ENCODE data around the gene PTEN.

PTEN gene

GRCh38 chr10:87918254-87918859, 54.9 kb downstream of the PTEN start:
- no peak for DNase-seq (ENCODE audit: low read depth in 2 of 2)

GRCh38 chr10:87920538-87920937, 57.1 kb downstream of the PTEN start:
- no peak for DNase-seq (ENCODE audit: low read depth in 2 of 2)

- DNase-seq (ENCODE audit: low read depth in 2 of 2): no peak
Observed at GRCh38 chr10:87921931-87922688, 58.7 kb downstream of the PTEN start.

- no peak for DNase-seq (ENCODE audit: low read depth in 2 of 2)
Observed at GRCh38 chr10:87923233-87923632, 59.8 kb downstream of the PTEN start.

- DNase-seq (ENCODE audit: low read depth in 2 of 2): no peak
Observed at GRCh38 chr10:87925570-87925969, 62.1 kb downstream of the PTEN start.

- no peak for DNase-seq (ENCODE audit: low read depth in 2 of 2)
Observed at GRCh38 chr10:87927091-87927490, 63.7 kb downstream of the PTEN start.

- no peak for DNase-seq (ENCODE audit: low read depth in 2 of 2)
Observed at GRCh38 chr10:87928996-87929395, 65.6 kb downstream of the PTEN start.

GRCh38 chr10:87930141-87930540, 66.7 kb downstream of the PTEN start:
- no peak for DNase-seq (ENCODE audit: low read depth in 2 of 2)

GRCh38 chr10:87930934-87931835, 67.8 kb downstream of the PTEN start:
- no peak for DNase-seq (ENCODE audit: low read depth in 2 of 2)

GRCh38 chr10:87931836-87932230, 68.4 kb downstream of the PTEN start:
- DNase-seq (ENCODE audit: low read depth in 2 of 2): no peak

- no peak for DNase-seq (ENCODE audit: low read depth in 2 of 2)
Observed at GRCh38 chr10:87935290-87936141, 72.1 kb downstream of the PTEN start.

GRCh38 chr10:87940210-87940609, 76.8 kb downstream of the PTEN start:
- no peak for DNase-seq (ENCODE audit: low read depth in 2 of 2)

- DNase-seq (ENCODE audit: low read depth in 2 of 2): no peak
Observed at GRCh38 chr10:87942884-87943527, 79.6 kb downstream of the PTEN start.

- no peak for DNase-seq (ENCODE audit: low read depth in 2 of 2)
Observed at GRCh38 chr10:87945984-87946383, 82.6 kb downstream of the PTEN start.

GRCh38 chr10:87952612-87953011, 89.2 kb downstream of the PTEN start:
- DNase-seq (ENCODE audit: low read depth in 2 of 2): no peak

GRCh38 chr10:87956055-87956454, 92.6 kb downstream of the PTEN start:
- DNase-seq (ENCODE audit: low read depth in 2 of 2): no peak

GRCh38 chr10:87957702-87958101, 94.3 kb downstream of the PTEN start:
- DNase-seq (ENCODE audit: low read depth in 2 of 2): no peak

GRCh38 chr10:87960230-87960629, 96.8 kb downstream of the PTEN start:
- DNase-seq (ENCODE audit: low read depth in 2 of 2): no peak

- DNase-seq (ENCODE audit: low read depth in 2 of 2): no peak
Observed at GRCh38 chr10:87961314-87961713, 97.9 kb downstream of the PTEN start.

GRCh38 chr10:87966459-87966858, 103.0 kb downstream of the PTEN start:
- DNase-seq (ENCODE audit: low read depth in 2 of 2): no peak

- DNase-seq (ENCODE audit: low read depth in 2 of 2): no peak
Observed at GRCh38 chr10:87973635-87974034, 110.2 kb downstream of the PTEN start.
